ENCODE data around the gene PAGR1.

DNA sequence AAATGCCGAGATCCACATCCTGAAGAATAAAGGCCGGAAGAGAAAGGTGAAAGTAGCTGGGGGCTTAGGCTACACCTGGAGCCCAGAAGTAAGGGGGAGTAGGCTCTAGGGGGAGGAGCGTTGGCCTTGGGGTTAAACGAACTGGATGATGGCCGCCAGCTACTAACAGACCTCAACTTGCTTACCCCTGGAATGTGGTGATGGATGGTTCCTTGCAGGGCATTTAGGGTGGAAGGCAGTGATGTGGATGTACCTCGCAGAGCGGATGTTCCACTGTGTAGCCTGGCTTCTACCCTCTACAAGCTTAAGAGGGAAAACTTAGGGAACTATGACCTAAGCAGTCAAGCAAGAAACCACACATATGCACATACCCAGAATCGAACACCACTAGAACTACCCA lies 11.9 kb upstream of the PAGR1 start:
- TF ChIP-seq, protein P1, sequence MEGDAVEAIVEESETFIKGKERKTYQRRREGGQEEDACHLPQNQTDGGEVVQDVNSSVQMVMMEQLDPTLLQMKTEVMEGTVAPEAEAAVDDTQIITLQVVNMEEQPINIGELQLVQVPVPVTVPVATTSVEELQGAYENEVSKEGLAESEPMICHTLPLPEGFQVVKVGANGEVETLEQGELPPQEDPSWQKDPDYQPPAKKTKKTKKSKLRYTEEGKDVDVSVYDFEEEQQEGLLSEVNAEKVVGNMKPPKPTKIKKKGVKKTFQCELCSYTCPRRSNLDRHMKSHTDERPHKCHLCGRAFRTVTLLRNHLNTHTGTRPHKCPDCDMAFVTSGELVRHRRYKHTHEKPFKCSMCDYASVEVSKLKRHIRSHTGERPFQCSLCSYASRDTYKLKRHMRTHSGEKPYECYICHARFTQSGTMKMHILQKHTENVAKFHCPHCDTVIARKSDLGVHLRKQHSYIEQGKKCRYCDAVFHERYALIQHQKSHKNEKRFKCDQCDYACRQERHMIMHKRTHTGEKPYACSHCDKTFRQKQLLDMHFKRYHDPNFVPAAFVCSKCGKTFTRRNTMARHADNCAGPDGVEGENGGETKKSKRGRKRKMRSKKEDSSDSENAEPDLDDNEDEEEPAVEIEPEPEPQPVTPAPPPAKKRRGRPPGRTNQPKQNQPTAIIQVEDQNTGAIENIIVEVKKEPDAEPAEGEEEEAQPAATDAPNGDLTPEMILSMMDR (IDR thresholded peaks at IDR 0.05 in 2 of 3, conservative IDR thresholded peaks at IDR 0.05 in 1 of 3; ENCODE audit: insufficient read depth in 2 of 3, low read depth in 1 of 3, low read length in 3 of 3) = no peak
- TF ChIP-seq, protein P2, sequence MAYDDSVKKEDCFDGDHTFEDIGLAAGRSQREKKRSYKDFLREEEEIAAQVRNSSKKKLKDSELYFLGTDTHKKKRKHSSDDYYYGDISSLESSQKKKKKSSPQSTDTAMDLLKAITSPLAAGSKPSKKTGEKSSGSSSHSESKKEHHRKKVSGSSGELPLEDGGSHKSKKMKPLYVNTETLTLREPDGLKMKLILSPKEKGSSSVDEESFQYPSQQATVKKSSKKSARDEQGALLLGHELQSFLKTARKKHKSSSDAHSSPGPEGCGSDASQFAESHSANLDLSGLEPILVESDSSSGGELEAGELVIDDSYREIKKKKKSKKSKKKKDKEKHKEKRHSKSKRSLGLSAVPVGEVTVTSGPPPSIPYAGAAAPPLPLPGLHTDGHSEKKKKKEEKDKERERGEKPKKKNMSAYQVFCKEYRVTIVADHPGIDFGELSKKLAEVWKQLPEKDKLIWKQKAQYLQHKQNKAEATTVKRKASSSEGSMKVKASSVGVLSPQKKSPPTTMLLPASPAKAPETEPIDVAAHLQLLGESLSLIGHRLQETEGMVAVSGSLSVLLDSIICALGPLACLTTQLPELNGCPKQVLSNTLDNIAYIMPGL (CRISPR knock-in tag; IDR thresholded peaks at IDR 0.05) = no peak
- TF ChIP-seq, protein P3, sequence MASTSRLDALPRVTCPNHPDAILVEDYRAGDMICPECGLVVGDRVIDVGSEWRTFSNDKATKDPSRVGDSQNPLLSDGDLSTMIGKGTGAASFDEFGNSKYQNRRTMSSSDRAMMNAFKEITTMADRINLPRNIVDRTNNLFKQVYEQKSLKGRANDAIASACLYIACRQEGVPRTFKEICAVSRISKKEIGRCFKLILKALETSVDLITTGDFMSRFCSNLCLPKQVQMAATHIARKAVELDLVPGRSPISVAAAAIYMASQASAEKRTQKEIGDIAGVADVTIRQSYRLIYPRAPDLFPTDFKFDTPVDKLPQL (IDR thresholded peaks at IDR 0.05; ENCODE audit: extremely low read depth, insufficient read length) = no peak
- no peak for TF ChIP-seq TOE1 (IDR thresholded peaks at IDR 0.05; ENCODE audit: borderline replicate concordance)
- no peak for TF ChIP-seq TOE1 (CRISPR knock-in tag; IDR thresholded peaks at IDR 0.05; ENCODE audit: borderline replicate concordance, low read depth)
- no peak for TF ChIP-seq SMARCA4 (IDR thresholded peaks at IDR 0.05)

Data from K562 (cell line).